Naive B cell (primary cell): ENCODE data around the gene CHIT1. TPM values are rescaled to one million over a fixed set of nuclear protein-coding genes. Genes with fewer than 3 reads are reported as not detected.

Experiments
- ATAC-seq, 2 donors: fragments of 150-1000 bp; cut with Tn5 transposase; 2 replicates each; pipeline ENCODE4 v1.10.0; 2021; ENCODE audit warnings: low read depth in 2 of 2, mild to moderate bottlenecking in 2 of 2, moderate library complexity in 2 of 2
- DNase-seq: peaks from one replicate; pipeline ENCODE4 v3.0.0; 2022
- H3K27ac Mint-ChIP-seq, 6 donors: one replicate each; pipeline ENCODE4 v1.8.0; 2020 to 2022; ENCODE audit warnings: mild to moderate bottlenecking in 6 of 6, mixed read lengths in 6 of 6, moderate library complexity in 5 of 6, inconsistent platforms in 2 of 6
- H3K27me3 Mint-ChIP-seq, 3 donors: one replicate each; pipeline ENCODE4 v1.8.0; 2021 to 2022; ENCODE audit warnings: mixed read lengths in 3 of 3, mild to moderate bottlenecking in 1 of 3
- H3K36me3 Mint-ChIP-seq, 2 donors: one replicate each; pipeline ENCODE4 v1.8.0; 2020 to 2022; ENCODE audit warnings: mixed read lengths in 2 of 2, inconsistent platforms in 1 of 2, mild to moderate bottlenecking in 1 of 2
- H3K4me1 Mint-ChIP-seq, 3 donors: one replicate each; pipeline ENCODE4 v1.8.0; 2020 to 2022; ENCODE audit warnings: mixed read lengths in 3 of 3, inconsistent platforms in 1 of 3, mild to moderate bottlenecking in 1 of 3, moderate library complexity in 1 of 3
- H3K4me3 Mint-ChIP-seq, 8 donors: one replicate each; pipeline ENCODE4 v1.8.0; 2020 to 2022; ENCODE audit warnings: mild to moderate bottlenecking in 8 of 8, mixed read lengths in 8 of 8, moderate library complexity in 8 of 8, inconsistent platforms in 2 of 8
- H3K9me3 Mint-ChIP-seq, 7 donors: one replicate each; pipeline ENCODE4 v1.8.0; 2020 to 2022; ENCODE audit warnings: mixed read lengths in 7 of 7, mild to moderate bottlenecking in 5 of 7, inconsistent platforms in 2 of 7, moderate library complexity in 1 of 7
- polyA plus RNA-seq, 6 donors: library from polyadenylated mRNA; unstranded; fragments of 300-500 nt; fragmentation: Illumina TruSeq; gene quantifications; one replicate each; pipeline ENCODE4 v1.2.3, GENCODE V29; 2021; ENCODE audit warnings: low read depth in 6 of 6

The CHIT1 gene
- polyA plus RNA-seq, 6 donors from 2014 or later = 0.43 to 1.1 (median 0.59) TPM; not detected in 2

- H3K36me3 Mint-ChIP-seq = no peaks in the 10 kb centered on the region
Observed at GRCh38 chr1:203178821-203179666, 50.4 kb downstream of the CHIT1 start.

DNA sequence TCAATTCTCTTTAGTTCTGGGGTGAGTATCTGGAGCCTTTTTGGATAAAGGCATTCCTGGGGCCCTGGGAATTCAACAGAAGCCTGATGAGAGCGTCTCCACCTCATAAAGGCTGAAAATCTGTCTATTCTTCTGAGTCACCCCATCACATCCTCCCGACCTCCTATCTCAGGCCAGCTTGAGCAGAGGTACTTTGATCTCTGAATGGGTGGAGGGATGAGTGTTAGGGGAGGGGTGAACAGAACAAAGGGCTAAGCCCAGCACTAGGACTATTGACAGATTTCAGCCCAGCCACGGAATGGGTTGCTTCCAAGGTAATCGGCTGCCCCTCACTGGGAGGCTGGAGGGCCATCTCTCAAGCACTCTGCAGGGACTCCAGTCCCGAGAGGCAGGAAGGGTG is 51.4 kb downstream of the CHIT1 start:
- Mint-ChIP-seq H3K36me3 (no peaks in the 10 kb centered on the region), H3K27me3 (peaks cover 6 to 35% (median 17%) of the 10 kb centered on the region in 3 donors), H3K9me3 (no peaks in the 10 kb centered on the region), H3K4me3 (no peak overlapping the region), H3K4me1 (peaks cover 0 to 38% (median 11%) of the 10 kb centered on the region in 3 donors), H3K27ac (no peak overlapping the region)
- DNase-seq (no peak), ATAC-seq (no peak)

More at GRCh38 chr1:203178821-203179666, 50.4 kb downstream of the CHIT1 start:
- ATAC-seq = no peak
- H3K4me3 Mint-ChIP-seq = peak overlapping the region in 2 of 8 donors; percentile 33 to 56
- H3K27ac Mint-ChIP-seq = peak overlapping the region in 1 of 6 donors; percentile 57
- DNase-seq = no peak
- peaks cover 0 to 31% (median 5%) of the 10 kb centered on the region in 3 donors for H3K4me1 Mint-ChIP-seq
- peaks cover 6 to 29% (median 14%) of the 10 kb centered on the region in 3 donors for H3K27me3 Mint-ChIP-seq
- no peaks in the 10 kb centered on the region for H3K9me3 Mint-ChIP-seq

- Mint-ChIP-seq H3K4me3 (no peak overlapping the region), H3K4me1 (peaks cover 0 to 38% (median 11%) of the 10 kb centered on the region in 3 donors), H3K27me3 (peaks cover 6 to 35% (median 17%) of the 10 kb centered on the region in 3 donors), H3K9me3 (no peaks in the 10 kb centered on the region), H3K36me3 (no peaks in the 10 kb centered on the region), H3K27ac (no peak overlapping the region)
- DNase-seq (no peak), ATAC-seq (no peak)
Observed at GRCh38 chr1:203177470-203178039, 51.9 kb downstream of the CHIT1 start.

- Mint-ChIP-seq H3K27me3 (peaks cover 6 to 35% (median 17%) of the 10 kb centered on the region in 3 donors), H3K4me3 (no peak overlapping the region), H3K27ac (no peak overlapping the region), H3K4me1 (peaks cover 0 to 38% (median 11%) of the 10 kb centered on the region in 3 donors), H3K36me3 (no peaks in the 10 kb centered on the region), H3K9me3 (no peaks in the 10 kb centered on the region)
- ATAC-seq = no peak
- DNase-seq = no peak
Observed at GRCh38 chr1:203177036-203177405, 52.5 kb downstream of the CHIT1 start.

- no peak for ATAC-seq
Observed at GRCh38 chr1:203176273-203177035, 53.0 kb downstream of the CHIT1 start.

GRCh38 chr1:203175827-203176241 is 53.6 kb downstream of the CHIT1 start:
- Mint-ChIP-seq H3K36me3 (no peaks in the 10 kb centered on the region), H3K27me3 (peaks cover 6 to 35% (median 17%) of the 10 kb centered on the region in 3 donors), H3K9me3 (no peaks in the 10 kb centered on the region), H3K27ac (no peak overlapping the region), H3K4me1 (peaks cover 0 to 38% (median 11%) of the 10 kb centered on the region in 3 donors), H3K4me3 (no peak overlapping the region)
- DNase-seq (no peak), ATAC-seq (peak in 1 of 2 donors; percentile 28)

More at GRCh38 chr1:203176273-203177035, 53.0 kb downstream of the CHIT1 start:
- DNase-seq = no peak
- Mint-ChIP-seq H3K27me3 (peaks cover 6 to 35% (median 17%) of the 10 kb centered on the region in 3 donors), H3K4me3 (no peak overlapping the region), H3K9me3 (no peaks in the 10 kb centered on the region), H3K36me3 (no peaks in the 10 kb centered on the region), H3K27ac (no peak overlapping the region), H3K4me1 (peaks cover 0 to 38% (median 11%) of the 10 kb centered on the region in 3 donors)

DNA sequence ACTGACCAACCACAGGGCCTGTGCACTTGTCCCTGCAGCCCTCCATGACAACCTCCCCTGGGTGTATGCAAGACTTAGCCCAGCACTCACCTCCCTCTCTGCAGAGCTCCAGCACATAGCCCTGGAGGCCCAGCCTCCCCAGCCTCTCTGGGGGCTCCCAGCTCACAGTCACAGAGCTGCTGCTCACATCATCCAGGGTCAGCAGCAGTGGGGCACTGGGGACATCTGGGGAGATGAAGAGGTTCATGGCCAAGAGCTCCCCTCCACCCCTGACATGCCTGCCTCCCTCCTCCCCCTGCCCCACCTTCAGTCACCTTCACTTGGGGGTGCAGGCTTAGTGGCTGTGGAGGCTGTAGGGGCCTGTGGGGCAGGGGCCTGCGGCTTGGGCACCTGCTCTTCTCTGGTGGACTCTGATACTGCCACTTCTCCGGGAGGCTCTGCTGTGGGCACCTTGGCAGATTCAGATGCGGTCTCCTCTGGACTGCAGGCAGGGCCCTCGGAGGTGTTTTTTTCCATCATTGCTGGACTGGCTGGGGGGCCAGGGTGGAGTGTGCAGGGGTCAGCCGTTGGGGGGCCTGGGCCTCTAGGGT is 54.1 kb downstream of the CHIT1 start, which contains the start of gene MYBPH:
Gene MYBPH, minus strand, starts transcription at position 590 of the 590 bp plus-strand sequence. Its CDS starts 71 bp downstream, at position 519.
- Mint-ChIP-seq H3K27ac (peak within 1 kb of the TSS in 1 of 6 donors; percentile 56), H3K27me3 (peaks cover 6 to 35% (median 17%) of the 10 kb centered on the region in 3 donors), H3K4me1 (peaks cover 0 to 38% (median 11%) of the 10 kb centered on the region in 3 donors), H3K4me3 (peak within 1 kb of the TSS in 1 of 8 donors; percentile 70), H3K36me3 (no peaks in the 10 kb centered on the region), H3K9me3 (no peaks in the 10 kb centered on the region)
- no peak for DNase-seq
- ATAC-seq = no peak

GRCh38 chr1:203174324-203174985 is 55.0 kb downstream of the CHIT1 start:
- Mint-ChIP-seq H3K36me3 (no peaks in the 10 kb centered on the region), H3K9me3 (no peaks in the 10 kb centered on the region), H3K4me3 (no peak overlapping the region), H3K27me3 (peaks cover 10 to 35% (median 17%) of the 10 kb centered on the region in 3 donors), H3K27ac (peak overlapping the region in 2 of 6 donors; percentile 50 to 59), H3K4me1 (peaks cover 0 to 38% (median 11%) of the 10 kb centered on the region in 3 donors)
- ATAC-seq (no peak), DNase-seq (no peak)

DNA sequence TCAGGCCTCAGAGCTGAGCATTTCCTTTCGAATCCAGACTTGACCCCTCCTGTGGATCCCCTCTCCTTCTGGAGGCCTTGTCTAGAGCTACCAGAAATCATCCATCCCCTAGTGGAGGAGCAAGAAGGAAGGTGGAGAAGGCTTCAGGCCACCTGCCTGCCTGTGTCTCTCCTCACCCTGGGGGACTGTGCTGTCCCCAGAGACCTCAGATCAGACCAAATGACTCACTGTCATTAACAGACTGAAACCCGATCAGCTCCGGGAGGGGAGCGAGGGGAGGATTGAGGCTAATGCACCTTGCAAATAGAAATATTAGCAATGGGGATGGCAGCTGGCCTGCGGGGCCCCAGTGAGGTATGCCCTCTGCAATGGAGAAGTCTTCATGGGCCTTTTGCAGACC is 55.9 kb downstream of the CHIT1 start:
- Mint-ChIP-seq H3K4me3 (no peak overlapping the region), H3K4me1 (peaks cover 0 to 32% (median 11%) of the 10 kb centered on the region in 3 donors), H3K36me3 (no peaks in the 10 kb centered on the region), H3K27ac (peak overlapping the region in 2 of 6 donors; percentile 15 to 59), H3K27me3 (peaks cover 10 to 35% (median 17%) of the 10 kb centered on the region in 3 donors), H3K9me3 (no peaks in the 10 kb centered on the region)
- ATAC-seq (no peak), DNase-seq (no peak)

- no peaks in the 10 kb centered on the region for H3K36me3 Mint-ChIP-seq
- ATAC-seq (no peak), DNase-seq (no peak)
- no peaks in the 10 kb centered on the region for H3K9me3 Mint-ChIP-seq
- H3K27me3 Mint-ChIP-seq = peaks cover 10 to 30% (median 17%) of the 10 kb centered on the region in 3 donors
- peaks cover 0 to 31% (median 11%) of the 10 kb centered on the region in 3 donors for H3K4me1 Mint-ChIP-seq
- H3K27ac Mint-ChIP-seq = peak overlapping the region in 1 of 6 donors; percentile 15
- H3K4me3 Mint-ChIP-seq = no peak overlapping the region
Observed at GRCh38 chr1:203173011-203173555, 56.4 kb downstream of the CHIT1 start.

DNA sequence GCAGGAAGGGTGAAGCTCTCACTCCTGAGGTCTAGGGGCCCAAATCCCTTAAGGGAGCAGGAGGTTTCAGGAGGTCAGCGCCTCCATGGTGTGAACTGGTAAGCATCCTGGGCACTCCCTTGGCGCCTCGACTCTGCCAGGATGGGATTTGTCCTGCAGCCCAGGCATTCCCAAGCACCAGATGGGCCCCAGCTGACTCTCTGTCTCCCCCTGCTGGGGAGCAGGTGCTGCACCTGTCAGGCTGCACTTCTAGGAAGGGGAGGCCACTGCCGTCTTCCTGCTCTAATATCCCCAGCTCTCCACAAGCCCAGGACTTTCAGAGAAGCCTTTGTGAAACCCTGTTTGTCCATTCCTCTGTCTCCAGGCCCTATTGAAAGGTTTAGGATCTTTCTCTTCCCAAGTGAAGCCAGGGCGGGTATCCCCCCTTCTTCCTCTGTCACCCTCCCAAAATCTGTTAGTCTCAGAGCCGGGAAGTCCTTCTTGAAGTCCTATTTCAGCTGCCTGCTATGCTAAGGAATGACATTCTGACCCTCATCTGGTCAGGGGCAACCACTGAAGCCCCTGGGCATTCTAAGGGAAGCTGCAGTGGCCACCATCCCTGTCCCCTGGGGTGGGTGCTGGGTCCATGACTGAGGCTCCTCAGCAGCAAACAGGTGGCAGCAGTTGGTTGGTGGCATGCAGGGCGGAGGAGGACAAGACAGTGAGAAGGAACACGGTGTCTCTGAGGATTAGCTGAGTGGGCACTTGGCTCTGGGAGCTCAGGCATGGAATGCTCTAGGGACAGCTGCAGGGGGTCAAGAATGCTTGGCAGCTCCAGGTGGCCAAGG is 57.1 kb downstream of the CHIT1 start:
- Mint-ChIP-seq H3K9me3 (no peaks in the 10 kb centered on the region), H3K27ac (no peak overlapping the region), H3K36me3 (no peaks in the 10 kb centered on the region), H3K4me3 (no peak overlapping the region), H3K27me3 (peaks cover 10 to 26% (median 17%) of the 10 kb centered on the region in 3 donors), H3K4me1 (peaks cover 0 to 36% (median 15%) of the 10 kb centered on the region in 3 donors)
- peak; percentile 18 for DNase-seq
- ATAC-seq = peak in 1 of 2 donors; percentile 36
